Liver (tissue), 3 donors: ENCODE results near the gene PXYLP1.

Experiments used
- CTCF ChIP-seq: fragments of 150-350 bp; IDR thresholded peaks from 2 replicates; pipeline ENCODE4 v1.5.1; 2017; ENCODE audit warnings: improper control_type of control experiment, low read depth, low read length; ENCODE audit not compliant: missing input control
- FOXA1 ChIP-seq: IDR thresholded peaks from 2 replicates; pipeline ENCODE4 v1.6.1; 2016; ENCODE audit warnings: antibody characterized with exemption
- GABPA ChIP-seq, 2 donors: IDR thresholded peaks in 1 of 2; conservative IDR thresholded peaks in 1 of 2; 2 replicates each; pipeline ENCODE4 v1.6.1; 2016; ENCODE audit warnings: antibody characterized with exemption in 2 of 2, mild to moderate bottlenecking in 1 of 2, moderate library complexity in 1 of 2
- JUND ChIP-seq, 2 donors: IDR thresholded peaks; 2 replicates each; pipeline ENCODE4 v1.6.1; 2016; ENCODE audit warnings: antibody characterized with exemption in 2 of 2
- MAX ChIP-seq: IDR thresholded peaks from 2 replicates; pipeline ENCODE4 v1.6.1; 2016; ENCODE audit warnings: antibody characterized with exemption
- RAD21 ChIP-seq, 2 donors: IDR thresholded peaks; 2 replicates each; pipeline ENCODE4 v1.6.1; 2016; ENCODE audit warnings: antibody characterized with exemption in 2 of 2, mild to moderate bottlenecking in 2 of 2
- REST ChIP-seq: IDR thresholded peaks from 2 replicates; pipeline ENCODE4 v1.6.1; 2016; ENCODE audit warnings: antibody characterized with exemption, mild to moderate bottlenecking
- SP1 ChIP-seq: IDR thresholded peaks from 2 replicates; pipeline ENCODE4 v1.6.1; 2018; ENCODE audit warnings: antibody characterized with exemption, mild to moderate bottlenecking
- TAF1 ChIP-seq: conservative IDR thresholded peaks from 2 replicates; pipeline ENCODE4 v1.6.1; 2016; ENCODE audit warnings: antibody characterized with exemption, mild to moderate bottlenecking
- donor health status: healthy.
- donor health status: healthy.

- TF ChIP-seq RAD21 (IDR thresholded peaks at IDR 0.05) (peak; percentile 82 to 87), CTCF (peak; percentile 59), JUND (IDR thresholded peaks at IDR 0.05) (peak; percentile 59 to 61), TAF1 (no peak), FOXA1 (no peak), REST (peak; percentile 80), GABPA (IDR thresholded peaks at IDR 0.05 in 1 of 2, conservative IDR thresholded peaks at IDR 0.05 in 1 of 2) (no peak), MAX (peak; percentile 73), SP1 (peak; percentile 96)
Measured at GRCh38 chr3:141235661-141236171, 4.1 kb downstream of the PXYLP1 start.
